PC-9 (cell line): ENCODE results near the gene C2CD4A. TPM values are rescaled to one million over a fixed set of nuclear protein-coding genes. Genes with fewer than 3 reads are reported as not detected.

ENCODE experiments used
- BruUV-seq: library from RNA; stranded (reverse); fragments of 400-500 nt; replicated peaks from 2 replicates; lab custom pipeline; 2021; lab: Mats Ljungman, UMichigan
- CTCF ChIA-PET: fragments of 300-600 bp; sonication (Branson Sonifier 250); formaldehyde crosslinking; loops from one replicate; lab custom pipeline; 2022; ENCODE audit warnings: antibody characterized with exemption; lab: Charles Lee
- POLR2A ChIA-PET: fragments of 300-600 bp; sonication (Branson Sonifier 250); formaldehyde crosslinking; loops from one replicate; lab custom pipeline; 2022; ENCODE audit warnings: antibody characterized with exemption; ENCODE audit not compliant: unreplicated experiment; lab: Charles Lee
- DNase-seq, 2 experiments: peaks; one replicate each; pipeline versions ENCODE4 v3.0.0 to v3.0.0-alpha.2; 2015 to 2022; ENCODE audit warnings: mixed read lengths in 1 of 2
- H2AFZ ChIP-seq: fragments of 200-600 bp; sonication (generic); 2 replicates; pipeline ENCODE4 v1.8.1; 2017; ENCODE audit warnings: antibody characterized with exemption
- H3F3A ChIP-seq: fragments of 200-600 bp; sonication (generic); 2 replicates; pipeline ENCODE4 v1.8.1; 2017; ENCODE audit warnings: antibody characterized with exemption, mild to moderate bottlenecking, low read depth; ENCODE audit not compliant: insufficient read depth
- H3K27ac ChIP-seq: fragments of 200-600 bp; sonication (generic); 2 replicates; pipeline ENCODE4 v1.6.1; 2016; ENCODE audit warnings: mixed run types
- H3K27me3 ChIP-seq: fragments of 200-600 bp; sonication (generic); 2 replicates; pipeline ENCODE4 v1.6.1; 2016; ENCODE audit warnings: low read depth, mixed run types; ENCODE audit not compliant: insufficient read depth
- H3K36me3 ChIP-seq: fragments of 200-600 bp; sonication (generic); 2 replicates; pipeline ENCODE4 v1.6.1; 2016; ENCODE audit warnings: low read depth, mixed run types
- H3K4me1 ChIP-seq: fragments of 200-600 bp; sonication (generic); replicated peaks from 2 replicates; pipeline ENCODE4 v1.6.1; 2016; ENCODE audit warnings: mixed run types; ENCODE audit not compliant: insufficient read depth
- H3K4me2 ChIP-seq: fragments of 200-600 bp; sonication (generic); 2 replicates; pipeline ENCODE4 v1.6.1; 2017; ENCODE audit warnings: mixed run types
- H3K4me3 ChIP-seq: fragments of 200-600 bp; sonication (generic); 2 replicates; pipeline ENCODE4 v1.6.1; 2016; ENCODE audit warnings: mixed run types
- H3K79me2 ChIP-seq: fragments of 200-600 bp; sonication (generic); 2 replicates; pipeline ENCODE4 v1.6.1; 2017; ENCODE audit warnings: low read depth, mixed run types
- H3K9me2 ChIP-seq: fragments of 200-600 bp; sonication (generic); 2 replicates; pipeline ENCODE4 v1.8.1; 2017; ENCODE audit warnings: mild to moderate bottlenecking; ENCODE audit not compliant: insufficient read depth
- H3K9me3 ChIP-seq: fragments of 200-600 bp; sonication (generic); 2 replicates; pipeline ENCODE4 v1.8.1; 2016; ENCODE audit warnings: low read depth; ENCODE audit not compliant: insufficient read depth
- H4K20me1 ChIP-seq: fragments of 200-600 bp; sonication (generic); 2 replicates; pipeline ENCODE4 v1.8.1; 2017; ENCODE audit not compliant: insufficient read depth
- CTCF ChIP-seq: fragments of 200-600 bp; sonication (generic); conservative IDR thresholded peaks from 2 replicates; pipeline ENCODE4 v1.6.1; 2017; ENCODE audit warnings: mixed run types, antibody characterized with exemption, mild to moderate bottlenecking, moderate library complexity
- EZH2 ChIP-seq: fragments of 200-600 bp; sonication (generic); IDR thresholded peaks from 2 replicates; pipeline ENCODE4 v1.8.0; 2017; ENCODE audit warnings: antibody characterized with exemption, low read depth
- intact Hi-C: fragments of 100-400 bp; cut with micrococcal nuclease; formaldehyde crosslinking; loops from one replicate; pipeline ENCODE4 v1.10.0; 2022; ENCODE audit not compliant: unreplicated experiment
- total RNA-seq: library from RNA; stranded (reverse); gene quantifications from 2 replicates; pipeline ENCODE4 v1.2.3, GENCODE V29; 2021

C2CD4A gene
- total RNA-seq, 1 experiment from 2014 or later = 0.09 TPM

- H3K79me2 ChIP-seq = no peaks in the 10 kb centered on the region
- H4K20me1 ChIP-seq = no peaks in the 10 kb centered on the region
- intact Hi-C loops = no loop called here
- H3K4me1 ChIP-seq = peaks cover 23% of the 10 kb centered on the region
- H3K27ac ChIP-seq = no peak overlapping the region
- no peak overlapping the region for H3K4me2 ChIP-seq
- H3K4me3 ChIP-seq = no peak overlapping the region
- no peak for TF ChIP-seq CTCF
- no peak for TF ChIP-seq EZH2
- BruUV-seq = no TSS peak
- ChIA-PET POLR2A (no interaction called here), CTCF (no interaction called here)
- DNase-seq = no peak
- no peaks in the 10 kb centered on the region for H3K36me3 ChIP-seq
- no peaks in the 10 kb centered on the region; the same call in 1 of the 2 replicates for H3K9me2 ChIP-seq
- H2AFZ ChIP-seq = no peak overlapping the region
- no peaks in the 10 kb centered on the region for H3K27me3 ChIP-seq
- H3F3A ChIP-seq = peaks cover 16% of the 10 kb centered on the region
- H3K9me3 ChIP-seq = no peaks in the 10 kb centered on the region; the same call in 1 of the 2 replicates
Observed at GRCh38 chr15:62079594-62079993, 12.8 kb downstream of the C2CD4A start.

GRCh38 chr15:62083194-62084154, 16.7 kb downstream of the C2CD4A start:
- peaks cover 6% of the 10 kb centered on the region; the same call in 1 of the 2 replicates for H3K4me1 ChIP-seq
- no peaks in the 10 kb centered on the region for H3K27me3 ChIP-seq
- no peaks in the 10 kb centered on the region; the same call in 1 of the 2 replicates for H3K9me3 ChIP-seq
- intact Hi-C loops = no loop called here
- no peaks in the 10 kb centered on the region for H4K20me1 ChIP-seq
- H3K4me2 ChIP-seq = no peak overlapping the region
- no peaks in the 10 kb centered on the region for H3K9me2 ChIP-seq
- H3K4me3 ChIP-seq = no peak overlapping the region
- no peaks in the 10 kb centered on the region for H3F3A ChIP-seq
- no peak for DNase-seq
- no peaks in the 10 kb centered on the region for H3K36me3 ChIP-seq
- ChIA-PET POLR2A (interaction anchor here (0.6 kb wide), 1 partner anchor 1557 kb away, joined by 5 read pairs; no protein-coding TSS in a partner anchor), CTCF (no interaction called here)
- TF ChIP-seq CTCF (no peak), EZH2 (no peak)
- no peak overlapping the region for H3K27ac ChIP-seq
- no peaks in the 10 kb centered on the region for H3K79me2 ChIP-seq
- BruUV-seq = no TSS peak
- H2AFZ ChIP-seq = no peak overlapping the region

- H3K27me3 ChIP-seq = no peaks in the 10 kb centered on the region
- POLR2A ChIA-PET = no interaction called here
- no peaks in the 10 kb centered on the region for H3K79me2 ChIP-seq
- intact Hi-C loops = no loop called here
- no peaks in the 10 kb centered on the region for H3F3A ChIP-seq
- no TSS peak for BruUV-seq
- H3K4me3 ChIP-seq = no peak overlapping the region
- no peaks in the 10 kb centered on the region for H4K20me1 ChIP-seq
- H3K27ac ChIP-seq = no peak overlapping the region
- TF ChIP-seq EZH2 (no peak), CTCF (no peak)
- peaks cover 6% of the 10 kb centered on the region; the same call in 1 of the 2 replicates for H3K4me1 ChIP-seq
- CTCF ChIA-PET = no interaction called here
- H3K9me3 ChIP-seq = no peaks in the 10 kb centered on the region
- H2AFZ ChIP-seq = no peak overlapping the region
- no peaks in the 10 kb centered on the region for H3K9me2 ChIP-seq
- no peak for DNase-seq
- no peak overlapping the region for H3K4me2 ChIP-seq
- H3K36me3 ChIP-seq = no peaks in the 10 kb centered on the region
Observed at GRCh38 chr15:62085740-62086139, 19.0 kb downstream of the C2CD4A start.
